ELR (cell line): ENCODE data around the gene PHEX.

Experiments
- DNase-seq: peaks from one replicate; pipeline ENCODE4 v3.0.0-alpha.2; 2015; ENCODE audit warnings: low read depth

PHEX gene

GRCh38 chrX:22148565-22148964, 116.4 kb downstream of the PHEX start:
- no peak for DNase-seq

- DNase-seq: no peak
Observed at GRCh38 chrX:22150371-22150770, 118.2 kb downstream of the PHEX start.

- no peak for DNase-seq
Observed at GRCh38 chrX:22155126-22155525, 123.0 kb downstream of the PHEX start.

- peak; percentile 45 for DNase-seq
Observed at GRCh38 chrX:22159071-22159470, 126.9 kb downstream of the PHEX start.

- DNase-seq: no peak
Observed at GRCh38 chrX:22163326-22163725, 131.2 kb downstream of the PHEX start.

- peak; percentile 44 for DNase-seq
Observed at GRCh38 chrX:22164770-22165388, 132.8 kb downstream of the PHEX start.

GRCh38 chrX:22165732-22166457, 133.8 kb downstream of the PHEX start:
- DNase-seq: peak; percentile 35

- DNase-seq: no peak
Observed at GRCh38 chrX:22171287-22172060, 139.3 kb downstream of the PHEX start.

GRCh38 chrX:22173966-22174365, 141.8 kb downstream of the PHEX start:
- no peak for DNase-seq

GRCh38 chrX:22177950-22178515, 145.9 kb downstream of the PHEX start:
- no peak for DNase-seq

GRCh38 chrX:22184096-22184495, 152.0 kb downstream of the PHEX start:
- no peak for DNase-seq

- no peak for DNase-seq
Observed at GRCh38 chrX:22186165-22186564, 154.0 kb downstream of the PHEX start.

- DNase-seq: peak; percentile 69
Observed at GRCh38 chrX:22192419-22193060, 160.4 kb downstream of the PHEX start.

- no peak for DNase-seq
Observed at GRCh38 chrX:22193851-22194659, 161.9 kb downstream of the PHEX start.

GRCh38 chrX:22194660-22194945, 162.5 kb downstream of the PHEX start:
- DNase-seq: no peak

GRCh38 chrX:22196149-22196548, 164.0 kb downstream of the PHEX start:
- DNase-seq: no peak

- no peak for DNase-seq
Observed at GRCh38 chrX:22202251-22202650, 170.1 kb downstream of the PHEX start.

GRCh38 chrX:22203186-22203585, 171.1 kb downstream of the PHEX start:
- no peak for DNase-seq

- no peak for DNase-seq
Observed at GRCh38 chrX:22206781-22207180, 174.7 kb downstream of the PHEX start.

GRCh38 chrX:22220941-22221340, 188.8 kb downstream of the PHEX start:
- DNase-seq: peak; percentile 95

- DNase-seq: no peak
Observed at GRCh38 chrX:22234380-22234779, 202.3 kb downstream of the PHEX start.

- DNase-seq: no peak
Observed at GRCh38 chrX:22237479-22237878, 205.4 kb downstream of the PHEX start.
